Astrocyte of the spinal cord (primary cell): ENCODE data around the gene ASB15.

Experiments used
- DNase-seq: peaks from one replicate; pipeline ENCODE4 v3.0.0; 2011; ENCODE audit warnings: low read depth, low spot score
- H3K4me3 ChIP-seq: 2 replicates; pipeline ENCODE4 v1.5.1; 2011; ENCODE audit warnings: low read depth, mild to moderate bottlenecking, low read length, moderate library complexity
- CTCF ChIP-seq: IDR thresholded peaks from 2 replicates; pipeline ENCODE4 v1.5.1; 2012; ENCODE audit warnings: low read depth, mild to moderate bottlenecking, low read length, inconsistent platforms
- in situ Hi-C: cut with HindIII; loops from 2 replicates; pipeline ENCODE4 v1.10.0; 2017; ENCODE audit warnings: low sequenced_read_pairs

Gene ASB15

GRCh38 chr7:123657304-123657685, 55.7 kb downstream of the ASB15 start:
- no peak for DNase-seq
- in situ Hi-C loops, result no loop called here
- no peak for TF ChIP-seq CTCF
- H3K4me3 ChIP-seq, result no peak overlapping the region

- no peak overlapping the region for H3K4me3 ChIP-seq
- no peak for TF ChIP-seq CTCF
- DNase-seq, result no peak
- in situ Hi-C loops, result no loop called here
Observed at GRCh38 chr7:123658023-123658422, 56.4 kb downstream of the ASB15 start.

GRCh38 chr7:123660514-123661354, 59.1 kb downstream of the ASB15 start:
- H3K4me3 ChIP-seq, result no peak overlapping the region
- in situ Hi-C loops, result no loop called here
- TF ChIP-seq CTCF, result no peak
- DNase-seq, result no peak

- in situ Hi-C loops, result no loop called here
- TF ChIP-seq CTCF, result no peak
- H3K4me3 ChIP-seq, result no peak overlapping the region
- DNase-seq, result no peak
Observed at GRCh38 chr7:123661765-123662164, 60.1 kb downstream of the ASB15 start.

GRCh38 chr7:123662293-123662692, 60.7 kb downstream of the ASB15 start:
- no peak for TF ChIP-seq CTCF
- H3K4me3 ChIP-seq, result no peak overlapping the region
- no peak for DNase-seq
- in situ Hi-C loops, result no loop called here

GRCh38 chr7:123662755-123663154, 61.1 kb downstream of the ASB15 start:
- in situ Hi-C loops, result no loop called here
- no peak overlapping the region for H3K4me3 ChIP-seq
- no peak for TF ChIP-seq CTCF
- no peak for DNase-seq

- no peak overlapping the region for H3K4me3 ChIP-seq
- in situ Hi-C loops, result no loop called here
- DNase-seq, result no peak
- TF ChIP-seq CTCF, result no peak
Observed at GRCh38 chr7:123663200-123663599, 61.6 kb downstream of the ASB15 start.
